VCaP (cell line): Measurements from ENCODE around the gene TMOD1.
"Not testable (repeated sequence)": the region's sequence is repeated elsewhere in the genome, so short reads cannot be mapped to it uniquely, and the experiment has no call there.

Experiments used
- H3K27ac ChIP-seq: fragments of 450-650 bp; 2 replicates; pipeline ENCODE4 v1.5.1; 2017
- TF ChIP-seq, protein P1 (sequence below): fragments of 450-650 bp; conservative IDR thresholded peaks from 2 replicates; pipeline ENCODE4 v1.5.1; 2017; ENCODE audit warnings: mild to moderate bottlenecking, moderate library complexity

The TMOD1 gene

DNA sequence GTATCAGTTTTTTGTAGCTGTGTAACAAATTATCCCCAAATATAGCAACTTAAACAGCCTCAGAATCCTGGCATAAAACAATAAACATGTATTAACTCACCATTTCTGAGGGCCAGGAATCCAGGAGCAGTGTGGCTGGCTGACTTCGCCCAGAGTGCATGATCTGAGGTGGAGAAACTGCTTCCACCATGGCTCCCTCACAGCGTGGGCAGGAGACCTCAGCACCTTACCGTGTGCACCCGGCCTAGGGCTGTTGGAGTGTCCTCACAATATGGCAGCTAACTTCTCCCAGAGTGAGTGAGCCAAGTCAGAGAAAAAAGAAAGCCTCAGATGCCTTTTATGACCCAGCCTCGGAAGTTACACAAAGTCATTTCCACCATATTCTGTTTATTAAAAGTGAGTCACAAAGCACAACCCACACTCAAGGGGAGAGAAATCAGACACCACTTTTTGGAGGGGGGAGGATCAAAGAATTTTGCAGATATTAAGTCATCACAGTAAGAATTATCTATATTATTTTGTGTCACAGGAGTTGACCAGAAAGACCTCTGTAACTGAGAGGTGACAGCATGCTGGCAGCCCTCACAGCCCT, 72.1 kb downstream of the TMOD1 start:
- TF ChIP-seq, protein P1, sequence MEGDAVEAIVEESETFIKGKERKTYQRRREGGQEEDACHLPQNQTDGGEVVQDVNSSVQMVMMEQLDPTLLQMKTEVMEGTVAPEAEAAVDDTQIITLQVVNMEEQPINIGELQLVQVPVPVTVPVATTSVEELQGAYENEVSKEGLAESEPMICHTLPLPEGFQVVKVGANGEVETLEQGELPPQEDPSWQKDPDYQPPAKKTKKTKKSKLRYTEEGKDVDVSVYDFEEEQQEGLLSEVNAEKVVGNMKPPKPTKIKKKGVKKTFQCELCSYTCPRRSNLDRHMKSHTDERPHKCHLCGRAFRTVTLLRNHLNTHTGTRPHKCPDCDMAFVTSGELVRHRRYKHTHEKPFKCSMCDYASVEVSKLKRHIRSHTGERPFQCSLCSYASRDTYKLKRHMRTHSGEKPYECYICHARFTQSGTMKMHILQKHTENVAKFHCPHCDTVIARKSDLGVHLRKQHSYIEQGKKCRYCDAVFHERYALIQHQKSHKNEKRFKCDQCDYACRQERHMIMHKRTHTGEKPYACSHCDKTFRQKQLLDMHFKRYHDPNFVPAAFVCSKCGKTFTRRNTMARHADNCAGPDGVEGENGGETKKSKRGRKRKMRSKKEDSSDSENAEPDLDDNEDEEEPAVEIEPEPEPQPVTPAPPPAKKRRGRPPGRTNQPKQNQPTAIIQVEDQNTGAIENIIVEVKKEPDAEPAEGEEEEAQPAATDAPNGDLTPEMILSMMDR: no peak
- no peak overlapping the region for H3K27ac ChIP-seq

DNA sequence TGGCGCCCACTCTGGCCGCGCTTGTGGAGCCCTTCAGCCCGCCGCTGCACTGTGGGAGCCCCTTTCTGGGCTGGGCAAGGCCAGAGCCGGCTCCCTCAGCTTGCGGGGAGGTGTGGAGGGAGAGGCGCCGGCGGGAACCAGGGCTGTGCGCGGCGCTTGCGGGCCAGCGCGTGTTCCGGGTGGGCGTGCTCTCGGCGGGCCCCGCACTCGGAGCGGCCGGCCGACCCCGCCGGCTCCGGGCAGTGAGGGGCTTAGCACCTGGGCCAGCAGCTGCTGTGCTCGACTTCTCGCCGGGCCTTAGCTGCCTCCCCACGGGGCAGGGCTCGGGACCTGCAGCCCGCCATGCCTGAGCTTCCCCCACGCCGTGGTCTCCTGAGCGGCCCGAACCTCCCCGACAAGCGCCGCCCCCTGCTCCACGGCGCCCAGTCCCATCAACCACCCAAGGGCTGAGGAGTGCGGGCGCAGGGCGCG, 72.7 kb downstream of the TMOD1 start:
- not testable (repeated sequence) for H3K27ac ChIP-seq

DNA sequence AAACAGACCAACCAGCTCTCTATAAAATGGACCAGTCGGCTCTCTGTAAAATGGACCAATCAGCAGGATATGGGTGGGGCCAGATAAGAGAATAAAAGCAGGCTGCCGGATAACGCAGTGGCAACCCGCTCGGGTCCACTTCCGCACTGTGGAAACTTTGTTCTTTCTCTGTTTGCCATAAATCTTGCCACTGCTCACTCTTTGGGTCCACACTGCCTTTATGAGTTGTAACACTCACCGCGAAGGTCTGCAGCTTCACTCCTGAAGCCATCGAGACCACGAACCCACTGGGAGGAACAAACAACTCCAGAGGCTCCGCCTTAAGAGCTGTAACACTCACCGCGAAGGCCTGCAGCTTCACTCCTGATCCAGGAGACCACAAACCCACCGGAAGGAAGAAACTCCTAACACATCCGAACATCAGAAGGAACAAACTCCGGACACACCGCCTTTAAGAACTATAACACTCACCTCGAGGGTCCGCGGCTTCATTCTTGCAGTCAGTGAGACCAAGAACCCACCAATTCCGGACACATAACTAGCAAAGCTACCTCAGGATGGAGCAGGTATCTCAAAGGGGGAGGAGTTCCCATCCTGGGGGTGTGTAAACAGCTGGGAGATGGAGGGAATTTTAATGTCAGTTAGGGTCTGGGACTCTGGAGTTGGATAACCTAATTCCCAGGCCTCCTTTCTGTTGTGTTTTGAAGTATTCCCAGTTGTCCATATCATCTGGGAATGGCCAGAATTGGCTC, 73.6 kb downstream of the TMOD1 start:
- not testable (repeated sequence) for H3K27ac ChIP-seq

DNA sequence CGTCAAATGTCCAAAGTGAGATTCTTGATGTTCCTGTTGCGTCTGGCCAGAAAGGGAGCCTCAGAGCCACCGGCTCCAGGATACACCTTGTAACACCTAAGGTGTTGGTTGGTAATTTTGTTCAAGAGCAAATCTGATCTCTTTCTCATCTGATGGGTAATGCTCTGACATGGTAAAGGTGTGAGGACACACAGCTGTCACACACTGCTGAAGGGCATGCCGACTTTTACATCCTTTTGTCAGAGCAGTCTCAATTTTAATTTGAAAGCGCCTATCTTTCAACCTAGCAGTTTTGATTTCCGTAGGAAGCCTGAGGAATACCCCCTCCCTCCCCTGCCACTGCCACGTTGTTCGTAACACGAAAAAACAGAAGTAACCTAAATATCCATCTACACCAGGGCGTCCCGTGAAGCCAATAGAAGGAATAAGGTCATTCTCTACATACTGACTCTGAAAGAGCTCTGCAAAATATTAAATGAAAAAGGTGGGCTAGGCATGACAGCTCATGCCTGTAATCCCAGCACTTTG, 74.3 kb downstream of the TMOD1 start:
- TF ChIP-seq, protein P1: no peak
- no peak overlapping the region for H3K27ac ChIP-seq

DNA sequence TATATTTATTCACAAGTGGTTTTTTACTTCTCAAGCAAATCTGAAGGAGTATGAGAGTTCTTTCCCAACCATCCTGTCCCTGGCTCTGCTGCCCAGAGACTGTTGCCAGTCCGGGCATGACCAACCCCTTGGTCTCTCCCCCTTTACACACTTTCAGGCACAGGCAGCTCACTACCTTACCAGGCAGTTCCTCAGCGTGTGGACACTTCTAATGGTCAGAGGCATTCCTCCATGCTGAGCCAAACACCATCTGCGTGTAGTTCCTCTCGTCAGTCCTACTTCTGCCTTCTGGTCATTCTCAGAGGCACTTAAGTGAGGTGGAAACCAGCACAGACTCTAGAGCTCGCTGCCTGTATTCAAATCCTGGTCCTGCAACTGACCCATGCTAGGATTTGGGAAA, 75.6 kb downstream of the TMOD1 start:
- no peak overlapping the region for H3K27ac ChIP-seq
- TF ChIP-seq, protein P1: no peak

DNA sequence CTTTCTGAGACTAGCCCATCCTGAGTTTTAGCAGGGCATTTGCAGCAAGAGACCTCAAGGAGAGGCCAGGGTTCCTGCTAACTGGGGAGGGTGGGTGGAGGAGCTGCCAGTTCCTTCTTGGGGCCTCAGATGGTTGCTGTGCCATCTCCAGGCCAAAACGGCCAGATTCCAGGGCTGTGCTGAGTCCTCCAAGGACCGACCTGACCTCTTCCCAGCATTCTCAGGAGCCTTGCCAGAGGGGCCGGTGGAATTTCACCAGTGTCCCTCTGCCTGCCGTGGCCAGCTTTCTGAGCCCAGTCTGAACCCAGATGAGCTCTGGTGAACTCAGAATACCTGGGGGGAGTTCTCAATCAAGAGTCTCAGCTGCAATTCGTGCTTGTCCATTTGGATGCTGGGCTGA, 77.4 kb downstream of the TMOD1 start:
- TF ChIP-seq, protein P1: no peak
- no peak overlapping the region for H3K27ac ChIP-seq

DNA sequence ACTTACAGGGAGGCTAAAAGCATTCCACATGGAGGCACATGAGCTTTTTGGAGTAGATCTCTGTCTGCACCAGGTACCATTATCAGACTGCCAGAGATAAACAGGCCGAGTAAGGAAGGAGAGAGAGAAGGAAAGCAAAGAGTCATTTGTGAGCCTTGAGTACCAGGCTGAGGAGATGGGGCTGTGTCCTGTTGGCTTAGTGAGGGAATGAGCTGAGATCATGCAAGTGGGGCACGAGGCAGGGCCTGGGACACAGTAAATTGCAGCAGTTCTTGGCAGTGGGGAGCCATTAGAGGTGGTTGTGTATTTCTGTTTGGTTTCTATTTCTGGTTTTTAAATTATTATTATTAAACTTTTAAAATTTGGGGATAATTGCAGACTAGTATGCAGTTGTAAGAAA, 78.4 kb downstream of the TMOD1 start:
- no peak overlapping the region for H3K27ac ChIP-seq
- TF ChIP-seq, protein P1: no peak

DNA sequence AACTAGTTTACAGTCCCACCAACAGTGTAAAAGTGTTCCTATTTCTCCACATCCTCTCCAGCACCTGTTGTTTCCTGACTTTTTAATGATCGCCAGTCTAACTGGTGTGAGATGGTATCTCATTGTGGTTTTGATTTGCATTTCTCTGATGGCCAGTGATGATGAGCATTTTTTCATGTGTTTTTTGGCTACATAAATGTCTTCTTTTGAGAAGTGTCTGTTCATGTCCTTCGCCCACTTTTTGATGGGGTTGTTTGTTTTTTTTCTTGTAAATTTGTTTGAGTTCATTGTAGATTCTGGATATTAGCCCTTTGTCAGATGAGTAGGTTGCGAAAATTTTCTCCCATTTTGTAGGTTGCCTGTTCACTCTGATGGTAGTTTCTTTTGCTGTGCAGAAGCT, 80.1 kb downstream of the TMOD1 start:
- not testable (repeated sequence) for H3K27ac ChIP-seq

DNA sequence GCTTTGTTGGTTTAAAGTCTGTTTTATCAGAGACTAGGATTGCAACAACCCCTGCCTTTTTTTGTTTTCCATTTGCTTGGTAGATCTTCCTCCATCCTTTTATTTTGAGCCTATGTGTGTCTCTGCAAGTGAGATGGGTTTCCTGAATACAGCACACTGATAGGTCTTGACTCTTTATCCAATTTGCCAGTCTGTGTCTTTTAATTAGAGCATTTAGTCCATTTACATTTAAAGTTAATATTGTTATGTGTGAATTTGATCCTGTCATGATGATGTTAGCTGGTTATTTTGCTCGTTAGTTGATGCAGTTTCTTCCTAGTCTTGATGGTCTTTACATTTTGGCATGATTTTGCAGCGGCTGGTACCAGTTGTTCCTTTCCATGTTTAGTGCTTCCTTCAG, 83.3 kb downstream of the TMOD1 start:
- not testable (repeated sequence) for H3K27ac ChIP-seq

DNA sequence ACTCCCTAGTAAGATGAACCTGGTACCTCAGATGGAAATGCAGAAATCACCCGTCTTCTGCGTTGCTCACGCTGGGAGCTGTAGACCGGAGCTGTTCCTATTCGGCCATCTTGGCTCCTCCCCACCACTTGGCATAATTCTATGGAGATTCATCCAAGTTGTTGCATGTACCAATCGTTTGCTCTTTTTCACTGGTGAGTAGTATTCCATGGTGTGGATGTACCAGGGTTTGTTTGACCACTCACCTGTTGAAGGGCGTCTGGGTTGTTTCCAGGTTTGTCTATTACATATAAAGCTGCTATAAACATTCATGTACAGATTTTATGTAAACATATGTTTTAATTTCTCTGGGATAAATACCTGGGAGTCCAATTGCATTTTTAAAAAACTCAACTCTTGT, 85.4 kb downstream of the TMOD1 start:
- not testable (repeated sequence) for H3K27ac ChIP-seq
